GM21717 (cell line): ENCODE data around the gene SLC25A38.
"Not testable (repeated sequence)": the region's sequence is repeated elsewhere in the genome, so short reads cannot be mapped to it uniquely, and the experiment has no call there.

Experiments
- ATAC-seq: cut with Tn5 transposase; IDR thresholded peaks from one replicate; pipeline ENCODE4 v1.9.1; 2021; ENCODE audit warnings: mild to moderate bottlenecking, moderate library complexity; ENCODE audit not compliant: unreplicated experiment

Gene SLC25A38, protein sequence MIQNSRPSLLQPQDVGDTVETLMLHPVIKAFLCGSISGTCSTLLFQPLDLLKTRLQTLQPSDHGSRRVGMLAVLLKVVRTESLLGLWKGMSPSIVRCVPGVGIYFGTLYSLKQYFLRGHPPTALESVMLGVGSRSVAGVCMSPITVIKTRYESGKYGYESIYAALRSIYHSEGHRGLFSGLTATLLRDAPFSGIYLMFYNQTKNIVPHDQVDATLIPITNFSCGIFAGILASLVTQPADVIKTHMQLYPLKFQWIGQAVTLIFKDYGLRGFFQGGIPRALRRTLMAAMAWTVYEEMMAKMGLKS

GRCh38 chr3:39383045-39383880 lies at the start of gene SLC25A38:
SLC25A38 (plus strand) TSS chr3:39383370; CDS start chr3:39383725, 355 bp downstream.
- peak; percentile 71 for ATAC-seq

- no peak for ATAC-seq
Measured at GRCh38 chr3:39333607-39334006, 49.6 kb upstream of the SLC25A38 start.

- ATAC-seq: no peak
Measured at GRCh38 chr3:39334205-39334604, 49.0 kb upstream of the SLC25A38 start.

DNA sequence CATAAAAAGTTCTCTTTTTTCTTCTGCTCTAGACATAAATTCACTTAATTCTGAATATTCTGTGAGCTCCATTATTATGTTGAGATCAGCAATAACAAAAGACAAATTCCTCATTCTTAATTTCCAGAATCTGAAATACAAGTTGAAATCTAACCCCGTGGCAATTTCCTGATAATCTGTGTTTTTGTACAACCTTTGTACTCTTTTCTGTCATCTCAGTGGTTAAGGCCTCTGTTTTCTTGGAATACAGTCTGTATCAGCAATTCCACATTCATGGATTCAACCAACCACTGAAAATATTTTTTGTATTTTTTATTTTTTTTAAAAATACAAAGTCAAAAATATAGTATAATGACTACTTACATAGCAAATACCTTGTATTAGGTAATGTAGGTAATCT lies 45.0 kb upstream of the SLC25A38 start:
- ATAC-seq: no peak

- no peak for ATAC-seq
Measured at GRCh38 chr3:39339086-39339485, 44.1 kb upstream of the SLC25A38 start.

- ATAC-seq: no peak
Measured at GRCh38 chr3:39343076-39343717, 40.0 kb upstream of the SLC25A38 start.

DNA sequence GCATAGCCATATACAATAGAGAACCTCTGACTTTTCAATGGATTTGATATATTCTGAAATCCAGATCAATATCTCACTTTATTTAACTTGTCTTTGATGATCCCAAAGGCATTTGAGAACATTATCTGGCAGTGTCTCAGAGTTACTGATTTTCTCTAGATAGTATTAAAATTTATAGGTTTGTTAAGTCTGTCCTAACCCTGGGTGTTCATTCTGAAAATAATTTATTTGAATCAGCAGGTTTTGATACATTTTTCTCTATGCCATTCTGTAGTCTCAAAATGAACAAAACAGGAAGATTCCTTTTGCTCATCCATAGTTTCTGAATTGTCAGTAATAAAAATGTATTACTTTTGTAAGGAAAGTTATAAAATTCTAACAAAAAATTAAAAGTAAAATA lies 39.4 kb upstream of the SLC25A38 start:
- ATAC-seq: no peak

DNA sequence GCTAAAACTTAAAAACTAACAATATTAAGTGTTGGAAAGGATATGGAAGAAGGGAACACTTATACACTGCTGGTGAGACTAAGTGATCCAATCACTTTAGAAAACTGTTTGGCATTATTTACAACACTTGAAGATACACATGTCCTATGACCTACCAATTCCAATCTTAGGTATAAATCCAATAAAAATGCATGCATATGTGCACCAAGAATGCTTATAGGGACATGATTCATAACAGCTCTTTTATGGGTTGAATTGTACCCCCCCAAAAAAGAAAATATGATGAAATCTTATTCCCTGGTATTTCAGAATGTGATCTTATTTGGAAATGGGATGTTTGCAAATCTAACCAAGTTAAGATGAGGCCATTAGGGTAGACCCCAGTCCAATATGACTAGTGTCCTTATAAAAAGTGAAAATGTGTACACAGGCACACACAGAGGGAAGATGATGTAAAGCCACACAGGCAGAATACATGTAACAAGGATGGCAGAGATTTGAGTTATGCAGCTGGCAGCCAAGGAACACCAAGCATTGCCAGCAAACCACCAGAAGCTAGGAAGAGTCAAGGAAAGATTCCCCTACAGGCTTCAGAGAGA lies 38.3 kb upstream of the SLC25A38 start:
- no peak for ATAC-seq

DNA sequence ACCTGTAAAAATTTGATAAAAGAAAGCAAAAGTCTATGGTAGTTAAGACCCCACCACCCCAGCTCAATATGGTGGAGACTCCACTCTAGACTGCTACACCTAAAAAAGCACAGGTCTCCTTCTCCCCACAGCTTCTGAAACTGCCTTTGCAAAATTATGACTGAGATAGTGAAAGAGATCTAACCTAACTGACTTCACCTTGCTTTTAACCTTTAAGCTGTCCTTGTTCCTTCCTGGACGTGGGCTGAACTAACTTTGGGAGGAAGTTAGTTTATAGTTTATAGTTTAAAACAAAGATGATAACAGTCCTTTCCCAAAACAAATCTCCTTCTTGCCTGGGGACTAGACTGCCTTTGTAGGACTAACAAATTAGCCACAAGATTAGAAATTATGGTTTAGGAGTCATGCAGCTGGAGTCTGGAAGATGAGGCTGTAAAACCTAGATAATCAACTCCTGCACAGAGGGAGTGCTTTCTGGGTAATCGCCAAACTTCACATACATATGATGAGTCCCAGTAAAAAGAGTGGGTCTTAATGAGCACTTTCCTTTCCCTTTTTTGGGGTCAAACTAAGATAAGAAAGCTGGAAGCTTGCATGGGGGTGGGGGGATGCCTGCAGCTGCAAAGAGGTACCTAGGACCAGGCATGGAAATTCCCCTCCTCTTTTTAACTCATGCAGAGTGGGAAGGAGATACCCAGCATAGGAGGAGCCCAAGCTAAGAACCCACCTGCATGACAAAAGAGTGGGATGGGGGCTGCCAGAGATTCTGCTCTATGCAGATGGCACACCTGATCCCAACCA lies 36.2 kb upstream of the SLC25A38 start:
- peak; percentile 84 for ATAC-seq

DNA sequence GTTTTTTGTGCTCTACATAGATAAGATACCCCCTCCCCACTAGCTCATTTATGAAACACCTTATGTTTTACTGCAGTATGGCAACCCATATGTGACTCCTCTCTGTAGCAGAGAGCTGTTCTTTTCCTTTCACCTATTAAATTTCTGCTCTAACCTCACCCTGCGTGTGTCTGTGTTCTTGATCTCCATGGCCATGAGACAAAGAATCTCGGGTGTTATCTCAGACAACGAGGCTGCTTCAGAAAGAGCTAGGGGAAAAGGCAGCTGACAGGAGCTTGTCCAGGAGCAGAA lies 35.6 kb upstream of the SLC25A38 start:
- no peak for ATAC-seq

DNA sequence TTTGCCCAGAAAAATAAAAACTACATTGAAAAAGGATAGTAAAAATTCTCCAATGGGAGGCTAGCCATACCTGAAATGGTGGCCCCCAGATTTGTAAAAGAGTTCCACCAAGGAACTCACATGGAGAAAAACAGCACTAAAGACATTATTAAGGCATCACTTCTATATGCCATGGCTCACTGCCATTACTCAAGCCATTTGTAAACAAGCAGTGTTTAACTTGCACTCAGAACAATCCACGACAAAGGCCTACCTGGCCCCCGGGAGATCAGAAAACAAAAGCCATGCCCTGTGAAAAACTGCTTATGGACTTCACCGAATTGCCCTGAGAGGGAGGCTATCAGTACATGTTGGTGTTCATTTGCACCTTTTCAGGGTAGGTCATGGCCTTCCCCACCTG lies 34.1 kb upstream of the SLC25A38 start:
- ATAC-seq: no peak

DNA sequence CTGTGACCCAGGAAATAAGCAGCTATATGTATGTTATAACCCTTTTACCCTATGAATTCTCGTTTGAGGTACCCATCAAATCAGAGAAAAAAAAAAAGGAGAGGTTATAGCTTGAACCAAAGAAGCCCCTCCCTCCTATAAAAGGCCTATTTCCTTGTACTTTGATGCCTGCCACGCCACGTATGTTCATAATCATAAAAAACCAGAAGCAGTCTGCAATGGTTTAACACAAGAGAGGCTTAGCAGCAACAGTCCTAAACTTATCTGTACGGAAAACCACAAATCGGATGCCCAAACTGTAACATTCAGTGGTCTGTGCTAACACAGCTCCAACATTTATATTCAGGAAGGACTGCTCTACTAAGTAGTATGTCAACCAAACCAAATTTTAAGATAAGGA lies 32.5 kb upstream of the SLC25A38 start:
- ATAC-seq: no peak

DNA sequence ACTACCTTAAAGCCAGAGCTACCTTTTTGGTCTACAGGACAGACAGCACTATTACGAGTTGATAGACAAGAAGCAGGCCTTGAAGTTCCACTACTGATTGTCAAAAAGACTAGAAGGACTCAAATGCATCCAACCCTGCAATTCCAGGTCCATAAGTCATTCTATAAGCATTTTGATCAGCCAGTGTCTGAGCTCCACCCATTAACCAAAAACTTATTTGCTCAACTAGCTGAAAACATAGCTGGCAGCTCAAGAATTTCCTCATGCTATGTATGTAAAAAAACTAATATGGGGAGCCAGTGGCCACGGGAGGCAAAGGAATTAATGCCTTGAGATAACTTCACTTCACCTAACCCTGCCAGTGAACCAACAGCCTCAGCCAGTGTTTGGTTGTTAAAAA lies 32.0 kb upstream of the SLC25A38 start:
- not testable (repeated sequence) for ATAC-seq

- not testable (repeated sequence) for ATAC-seq
Measured at GRCh38 chr3:39353168-39353927, 29.8 kb upstream of the SLC25A38 start.

GRCh38 chr3:39358333-39358732 lies 24.8 kb upstream of the SLC25A38 start:
- no peak for ATAC-seq

DNA sequence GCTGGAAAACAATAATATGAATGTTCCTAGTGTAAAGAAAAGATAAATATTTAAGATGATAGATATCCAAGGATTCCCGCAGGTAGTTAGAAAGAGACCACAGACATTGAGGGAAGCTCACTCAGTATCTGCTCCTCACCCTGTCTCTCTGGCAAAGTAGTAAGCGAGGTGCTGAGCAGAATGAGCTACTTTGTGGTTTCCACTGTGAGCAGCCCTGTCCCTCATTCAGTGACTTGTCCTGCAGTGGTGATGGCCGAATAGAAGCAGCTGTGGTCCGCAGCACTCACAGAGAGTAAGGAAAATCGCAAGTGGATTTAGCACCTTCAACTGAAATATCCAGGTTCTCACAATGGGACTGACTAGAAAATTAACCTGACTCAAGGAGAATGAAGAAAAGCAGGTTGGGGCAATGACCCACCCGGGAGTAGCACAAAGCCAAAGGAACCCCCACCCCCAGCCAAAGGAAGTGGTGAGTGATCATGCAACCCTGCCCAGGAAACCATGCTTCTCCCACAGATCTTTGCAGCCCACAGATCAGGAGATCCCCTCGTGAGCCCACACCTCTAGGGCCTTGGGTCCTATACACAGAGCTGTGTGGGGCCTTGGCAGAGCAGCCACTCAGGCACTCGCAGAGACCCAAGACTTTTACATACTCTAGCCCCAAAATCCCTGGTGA lies 21.8 kb upstream of the SLC25A38 start:
- peak; percentile 59 for ATAC-seq

DNA sequence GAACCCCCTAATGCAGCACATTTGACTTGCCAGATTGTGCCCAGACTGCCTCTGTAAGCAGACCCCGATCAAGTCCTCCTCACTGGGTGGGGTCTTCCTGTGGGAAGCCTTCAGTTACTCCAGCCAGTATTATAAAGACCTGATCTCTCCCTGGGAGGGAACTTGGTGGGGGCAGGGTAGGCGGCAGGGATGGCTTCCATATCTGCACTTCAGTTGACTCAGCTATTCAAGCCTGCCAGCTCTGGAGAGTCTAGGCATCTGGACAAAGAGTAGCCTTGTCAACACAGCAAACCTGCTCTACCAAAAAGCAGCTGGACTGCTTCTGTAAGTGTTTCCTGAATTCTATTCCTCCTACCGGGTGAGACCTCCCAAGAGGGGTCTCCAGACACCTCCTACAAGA lies 21.0 kb upstream of the SLC25A38 start:
- no peak for ATAC-seq

DNA sequence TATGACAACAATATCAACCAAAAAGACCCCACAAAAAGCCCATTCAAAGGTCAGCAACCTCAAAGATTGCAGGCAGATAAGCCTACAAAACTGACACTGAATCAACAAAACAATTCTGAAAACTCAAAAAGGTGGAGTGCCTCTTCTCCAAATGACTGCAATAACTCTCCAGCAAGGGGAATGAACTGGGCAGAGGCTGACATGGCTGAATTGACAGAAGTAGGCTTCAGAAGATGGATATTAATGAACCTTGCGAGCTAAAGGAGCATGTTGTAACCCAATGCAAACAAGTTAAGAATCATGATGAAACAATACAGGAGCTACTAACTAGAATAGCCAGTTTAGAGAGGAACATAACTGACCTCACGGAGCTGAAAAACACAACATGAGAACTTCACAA lies 20.4 kb upstream of the SLC25A38 start:
- ATAC-seq: no peak

DNA sequence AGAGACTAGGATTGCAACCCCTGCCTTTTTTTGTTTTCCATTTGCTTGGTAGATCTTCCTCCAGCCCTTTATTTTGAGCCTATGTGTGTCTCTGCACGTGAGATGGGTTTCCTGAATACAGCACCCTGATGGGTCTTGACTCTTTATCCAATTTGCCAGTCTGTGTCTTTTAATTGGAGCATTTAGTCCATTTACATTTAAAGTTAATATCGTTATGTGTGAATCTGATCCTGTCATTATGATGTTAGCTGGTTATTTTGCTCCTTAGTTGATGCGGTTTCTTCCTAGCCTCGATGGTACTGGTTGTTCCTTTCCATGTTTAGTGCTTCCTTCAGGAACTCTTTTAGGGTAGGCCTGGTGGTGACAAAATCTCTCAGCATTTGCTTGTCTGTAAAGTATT lies 12.7 kb upstream of the SLC25A38 start:
- not testable (repeated sequence) for ATAC-seq
